H1 (cell line): ENCODE data around the gene RXFP4. TPM values are rescaled to one million over a fixed set of nuclear protein-coding genes. Genes with fewer than 3 reads are reported as not detected.

Source experiments
- CTCF ChIA-PET: fragments of 300-600 bp; sonication (Branson Sonifier 250); formaldehyde crosslinking; loops from one replicate; lab custom pipeline; 2021; ENCODE audit not compliant: partially characterized antibody; lab: Charles Lee
- POLR2A ChIA-PET: fragments of 300-600 bp; sonication (Branson Sonifier 250); formaldehyde crosslinking; loops from one replicate; lab custom pipeline; 2021; ENCODE audit warnings: inconsistent platforms; ENCODE audit not compliant: partially characterized antibody; lab: Charles Lee
- DNase-seq, 2 experiments: peaks; one replicate each; pipeline versions ENCODE4 v3.0.0 to v3.0.0-alpha.2; 2010 to 2022; ENCODE audit warnings: low spot score in 2 of 2, low read depth in 1 of 2, mixed read lengths in 1 of 2
- FAIRE-seq: peaks from 2 replicates; lab custom pipeline; 2011; peaks lifted over from hg19 to GRCh38; lab: Jason Lieb, UNC
- H2AFZ ChIP-seq: 2 replicates; pipeline ENCODE4 v1.8.1; 2012; ENCODE audit warnings: low read length, inconsistent platforms
- H2AK5ac ChIP-seq: 2 replicates; pipeline ENCODE4 v1.6.1; 2013; ENCODE audit warnings: low read depth, low read length
- H2BK120ac ChIP-seq: replicated peaks from 2 replicates; pipeline ENCODE3; 2013; ENCODE audit warnings: low read depth, low read length, inconsistent platforms
- H2BK12ac ChIP-seq: 2 replicates; pipeline ENCODE4 v1.6.1; 2013; ENCODE audit warnings: low read depth, low read length
- H2BK15ac ChIP-seq: 2 replicates; pipeline ENCODE4 v1.6.1; 2013; ENCODE audit warnings: low read length
- H2BK20ac ChIP-seq: 2 replicates; pipeline ENCODE4 v1.6.1; 2013; ENCODE audit warnings: low read length
- H2BK5ac ChIP-seq: 2 replicates; pipeline ENCODE4 v1.6.1; 2013; ENCODE audit warnings: low read depth, low read length
- H3K14ac ChIP-seq: 2 replicates; pipeline ENCODE4 v1.6.1; 2013; ENCODE audit warnings: inconsistent platforms; ENCODE audit not compliant: insufficient read length
- H3K18ac ChIP-seq: 2 replicates; pipeline ENCODE4 v1.6.1; 2013; ENCODE audit warnings: low read length; ENCODE audit errors: extremely low read depth
- H3K23ac ChIP-seq: 2 replicates; pipeline ENCODE4 v1.6.1; 2013; ENCODE audit warnings: inconsistent platforms; ENCODE audit not compliant: insufficient read length
- H3K23me2 ChIP-seq: 2 replicates; pipeline ENCODE4 v1.6.1; 2013; ENCODE audit warnings: low read depth, low read length
- H3K27ac ChIP-seq: 2 replicates; pipeline ENCODE4 v1.6.1; 2011; ENCODE audit warnings: low read depth, low read length, inconsistent platforms
- H3K27me3 ChIP-seq, 4 experiments: replicated peaks in 1 of 4; 1 replicate in 1 of 4; 2 replicates in 3 of 4; pipeline versions ENCODE4 v1.6.1 to v1.8.1; 2011 to 2013; ENCODE audit warnings: low read length in 3 of 4, mild to moderate bottlenecking in 3 of 4, inconsistent platforms in 2 of 4, mixed read lengths in 2 of 4, moderate library complexity in 1 of 4; ENCODE audit not compliant: control insufficient read depth in 3 of 4, insufficient read depth in 3 of 4; ENCODE audit errors: extremely low read depth in 1 of 4
- H3K36me3 ChIP-seq, 4 experiments: 2 replicates each; pipeline versions ENCODE4 v1.6.1 to v1.8.1; 2011 to 2013; ENCODE audit warnings: mild to moderate bottlenecking in 4 of 4, low read length in 3 of 4, moderate library complexity in 2 of 4, control low read depth in 1 of 4, inconsistent platforms in 1 of 4; ENCODE audit not compliant: insufficient read depth in 4 of 4, control insufficient read depth in 2 of 4
- H3K4ac ChIP-seq: replicated peaks from 2 replicates; pipeline ENCODE3; 2013; ENCODE audit warnings: low read length, low read depth, mixed read lengths, inconsistent platforms; ENCODE audit not compliant: insufficient read length
- H3K4me1 ChIP-seq, 4 experiments: replicated peaks in 1 of 4; 1 replicate in 1 of 4; 2 replicates in 3 of 4; pipeline versions ENCODE4 v1.6.1 to v1.8.1; 2011 to 2013; ENCODE audit warnings: low read length in 3 of 4, inconsistent platforms in 2 of 4, mixed read lengths in 1 of 4; ENCODE audit not compliant: insufficient read depth in 4 of 4, control insufficient read depth in 3 of 4
- H3K4me2 ChIP-seq, 2 experiments: 2 replicates each; pipeline versions ENCODE4 v1.6.1 to v1.8.1; 2011 to 2013; ENCODE audit warnings: low read depth in 2 of 2, low read length in 2 of 2, control low read depth in 1 of 2, inconsistent platforms in 1 of 2, mild to moderate bottlenecking in 1 of 2; ENCODE audit not compliant: insufficient read depth in 1 of 2
- H3K4me3 ChIP-seq, 4 experiments: fragments of 200-600, 300-600 bp in 1 of 4; sonication (generic), shearing (Covaris generic), sonication (Bioruptor Twin) in 1 of 4; 2 replicates each; pipeline versions ENCODE4 v1.5.1 to v1.8.1; 2011 to 2016; ENCODE audit warnings: low read length in 4 of 4, low read depth in 3 of 4, control low read depth in 2 of 4, inconsistent platforms in 2 of 4, mild to moderate bottlenecking in 2 of 4, mixed read lengths in 1 of 4, moderate library complexity in 1 of 4; ENCODE audit not compliant: insufficient read depth in 2 of 4; ENCODE audit errors: extremely low read depth in 1 of 4
- H3K56ac ChIP-seq: replicated peaks from 2 replicates; pipeline ENCODE3; 2013; ENCODE audit warnings: low read depth, mild to moderate bottlenecking, mixed read lengths, low read length, inconsistent platforms; ENCODE audit not compliant: insufficient read length
- H3K79me1 ChIP-seq: 2 replicates; pipeline ENCODE4 v1.6.1; 2013; ENCODE audit warnings: low read depth, low read length, control low read depth
- H3K79me2 ChIP-seq, 2 experiments: 2 replicates each; pipeline versions ENCODE4 v1.6.1 to v1.8.1; 2012 to 2013; ENCODE audit warnings: low read length in 2 of 2, mild to moderate bottlenecking in 2 of 2, inconsistent platforms in 1 of 2; ENCODE audit not compliant: insufficient read depth in 2 of 2, control insufficient read depth in 1 of 2
- H3K9ac ChIP-seq, 4 experiments: replicated peaks in 1 of 4; 1 replicate in 1 of 4; 2 replicates in 3 of 4; pipeline versions ENCODE4 v1.6.1 to v1.8.1; 2011 to 2013; ENCODE audit warnings: low read depth in 3 of 4, low read length in 3 of 4, control low read depth in 2 of 4, mild to moderate bottlenecking in 2 of 4, moderate library complexity in 2 of 4, inconsistent platforms in 1 of 4; ENCODE audit errors: extremely low read depth in 1 of 4
- H3K9me3 ChIP-seq, 2 experiments: 2 replicates each; pipeline versions ENCODE4 v1.6.1 to v1.8.1; 2012 to 2013; ENCODE audit warnings: mild to moderate bottlenecking in 2 of 2, moderate library complexity in 2 of 2, control low read depth in 1 of 2, inconsistent platforms in 1 of 2, low read depth in 1 of 2, low read length in 1 of 2, mixed read lengths in 1 of 2; ENCODE audit not compliant: insufficient read depth in 2 of 2
- H4K20me1 ChIP-seq, 2 experiments: replicated peaks in 1 of 2; 2 replicates each; pipeline versions ENCODE3 to v1.8.1; 2011 to 2013; ENCODE audit warnings: inconsistent platforms in 2 of 2, low read length in 2 of 2, mild to moderate bottlenecking in 1 of 2; ENCODE audit not compliant: insufficient read depth in 2 of 2, control insufficient read depth in 1 of 2
- H4K5ac ChIP-seq: 2 replicates; pipeline ENCODE4 v1.6.1; 2013; ENCODE audit warnings: low read length, low read depth, mixed read lengths, inconsistent platforms; ENCODE audit not compliant: insufficient read length
- H4K8ac ChIP-seq: 2 replicates; pipeline ENCODE4 v1.8.0; 2013; ENCODE audit warnings: mild to moderate bottlenecking, moderate library complexity, low read length, inconsistent platforms; ENCODE audit not compliant: insufficient read depth; ENCODE audit errors: extremely low read depth
- H4K91ac ChIP-seq: replicated peaks from 2 replicates; pipeline ENCODE3; 2013; ENCODE audit warnings: low read length, mixed read lengths, inconsistent platforms; ENCODE audit not compliant: insufficient read length
- ASH2L ChIP-seq: fragments of 200-600, 300-600 bp; sonication (generic); IDR thresholded peaks from one replicate; pipeline ENCODE4 v1.7.1; 2017; ENCODE audit warnings: low read length
- BCL11A ChIP-seq, 2 experiments: IDR thresholded peaks; one replicate each; pipeline ENCODE4 v1.6.1; 2011; ENCODE audit warnings: low read depth in 2 of 2, low read length in 2 of 2, mild to moderate bottlenecking in 2 of 2
- CHD2 ChIP-seq: IDR thresholded peaks from 2 replicates; pipeline ENCODE4 v1.6.1; 2012; ENCODE audit warnings: low read length, improper control_type of control experiment
- CREB1 ChIP-seq: IDR thresholded peaks from 2 replicates; pipeline ENCODE4 v1.6.1; 2012; ENCODE audit warnings: inconsistent platforms
- GABPA ChIP-seq: IDR thresholded peaks from 2 replicates; pipeline ENCODE4 v1.6.1; 2011; ENCODE audit warnings: mild to moderate bottlenecking, low read length, moderate library complexity, borderline replicate concordance; ENCODE audit not compliant: insufficient read depth
- RBBP5 ChIP-seq: IDR thresholded peaks from 2 replicates; pipeline ENCODE4 v1.7.1; 2012; ENCODE audit warnings: low read depth, mild to moderate bottlenecking, inconsistent platforms, low read length, moderate library complexity, borderline replicate concordance
- TCF12 ChIP-seq: IDR thresholded peaks from 2 replicates; pipeline ENCODE4 v1.6.1; 2011; ENCODE audit warnings: low read depth, mild to moderate bottlenecking, low read length
- TEAD4 ChIP-seq: IDR thresholded peaks from 2 replicates; pipeline ENCODE4 v1.6.1; 2012; ENCODE audit warnings: low read depth, low read length, inconsistent platforms, mixed read lengths
- YY1 ChIP-seq: IDR thresholded peaks from 2 replicates; pipeline ENCODE4 v1.6.1; 2011; ENCODE audit warnings: low read depth, mild to moderate bottlenecking, low read length
- ZNF274 ChIP-seq: IDR thresholded peaks from 2 replicates; pipeline ENCODE4 v1.7.0; 2012; ENCODE audit warnings: low read length, borderline replicate concordance; ENCODE audit errors: extremely low read depth
- WGBS, 2 experiments: shearing (Covaris generic) in 1 of 2; methylation state at CpG; one replicate each; pipeline versions ENCODE4 v1.1.6 to v1.1.7; 2013 to 2015; ENCODE audit warnings: low lambda C conversion rate in 2 of 2, mixed read lengths in 2 of 2, inconsistent platforms in 1 of 2, low coverage in 1 of 2, missing lambda C conversion rate in 1 of 2; ENCODE audit not compliant: insufficient replicate concordance in 2 of 2, insufficient coverage in 1 of 2, insufficient read length in 1 of 2; ENCODE audit errors: extremely low coverage in 1 of 2, missing lambda C conversion rate in 1 of 2; 5-methylcytosine and 5-hydroxymethylcytosine counted together
- polyA plus RNA-seq, 7 experiments: library from polyadenylated mRNA; depleted of rRNA in 3 of 7; stranded (reverse) in 5 of 7; unstranded in 2 of 7; fragments of >200 nt in 5 of 7; fragments of 200-250 nt in 2 of 7; gene quantifications; 1 replicate in 5 of 7; 2 replicates in 1 of 7; 4 replicates in 1 of 7; pipeline versions ENCODE4 v1.2.1 to v1.2.3, GENCODE V29; 2011 to 2013; ENCODE audit warnings: missing spikeins in 2 of 7, mixed read lengths in 2 of 7
- total RNA-seq: library from RNA; stranded (reverse); fragmentation: NEBNext Ultra II Directional; extraction: Animal tissue kit (Norgen Biotek cat#: 25700); gene quantifications from 2 replicates; pipeline ENCODE4 v1.2.1, GENCODE V29; 2021
- TF ChIP-seq, protein P1 (sequence below): IDR thresholded peaks from 2 replicates; pipeline ENCODE4 v1.6.1; 2011; ENCODE audit warnings: low read depth, mild to moderate bottlenecking, low read length; ENCODE audit not compliant: insufficient read depth

The RXFP4 gene
- total and polyA plus RNA-seq, 2 of the 8 experiments (the other 6 are each of a cell fraction or from before 2014, with no cell fraction given): not detected

DNA sequence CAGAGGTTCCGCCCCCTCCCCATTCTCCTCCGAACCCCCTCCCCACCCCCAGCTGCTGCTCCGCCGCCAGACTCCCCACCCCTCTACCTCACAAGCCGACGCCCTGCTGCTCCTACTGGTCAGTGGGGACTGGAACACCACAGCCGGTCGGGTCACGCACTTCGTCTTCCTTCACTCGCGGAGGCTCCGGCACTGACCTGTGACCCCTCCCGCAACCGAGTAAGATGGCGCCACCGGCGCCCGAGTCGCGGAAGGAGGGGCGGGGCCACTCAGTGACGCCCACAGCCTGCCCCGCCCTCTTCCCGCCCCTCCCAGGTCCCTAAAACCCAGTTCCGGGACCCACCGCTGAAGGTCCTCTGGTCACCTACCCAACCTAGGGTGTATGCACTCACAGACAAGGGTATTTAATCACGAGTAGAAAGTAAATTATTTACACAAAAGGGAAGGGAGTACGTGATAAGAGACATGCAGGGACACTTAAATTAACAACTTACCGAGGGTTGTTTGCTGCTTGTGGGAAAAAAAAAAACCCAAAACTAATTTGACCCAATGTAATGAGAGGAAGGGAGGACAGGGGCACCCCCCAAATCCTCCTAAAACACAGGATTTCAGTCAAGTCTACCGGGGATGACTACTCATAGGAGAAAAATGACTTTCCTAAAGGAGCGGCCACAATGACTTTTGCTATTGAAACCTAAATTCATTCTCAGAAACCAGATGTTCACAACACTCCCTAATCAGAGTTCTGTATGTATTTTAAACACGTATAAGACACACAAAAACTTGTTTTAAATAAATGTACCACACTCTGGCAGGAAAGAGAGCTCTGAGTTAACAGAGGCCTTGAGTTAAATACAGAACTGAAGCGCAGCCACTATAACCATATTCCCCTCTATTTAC lies 30.0 kb upstream of the RXFP4 start, which contains the start of gene RIT1:
Gene RIT1 (minus strand): TSS at position 194 of the 900 bp plus-strand sequence. CDS start 588 bp downstream, outside the sequence.
- DNase-seq: peak; percentile 62 to 89
- peak within 1 kb of the TSS; percentile 89 for H4K5ac ChIP-seq
- peak within 1 kb of the TSS; percentile 76 for H4K91ac ChIP-seq
- H2BK15ac ChIP-seq: no peak within 1 kb of the TSS
- peak within 1 kb of the TSS; percentile 68 to 87 (median 74) for H3K4me3 ChIP-seq
- no peaks in the 10 kb centered on the region; the same call in 1 of the 2 replicates for H3K79me1 ChIP-seq
- H2BK12ac ChIP-seq: no peak within 1 kb of the TSS
- no peak within 1 kb of the TSS for H2BK20ac ChIP-seq
- no peak within 1 kb of the TSS for H2AFZ ChIP-seq
- H3K79me2 ChIP-seq: peaks cover 0 to 11% of the 10 kb centered on the region in 2 experiments; a peak in 1 of 4 replicates
- peaks cover 3% of the 10 kb centered on the region; the same call in 1 of the 2 replicates for H3K23me2 ChIP-seq
- H3K36me3 ChIP-seq: peaks cover 18 to 64% (median 37%) of the 10 kb centered on the region in 4 experiments
- no peaks in the 10 kb centered on the region for H3K27me3 ChIP-seq
- no peak for FAIRE-seq
- no peak within 1 kb of the TSS for H3K4ac ChIP-seq
- H3K4me2 ChIP-seq: peak within 1 kb of the TSS; percentile 70 to 96
- H3K23ac ChIP-seq: no peak within 1 kb of the TSS
- ChIA-PET CTCF (interaction anchor here (1.1 kb wide), 1 partner anchor 56 kb away, joined by 3 read pairs; no protein-coding TSS in a partner anchor), POLR2A (interaction anchor here (0.7 to 6.6 kb wide), 17 partner anchors 12 to 370 kb away, joined by 3 to 60 read pairs (median 4); partner anchors contain the start of genes KHDC4 and SYT11)
- no peak within 1 kb of the TSS for H3K56ac ChIP-seq
- H3K4me1 ChIP-seq: peaks cover 0 to 3% (median 1%) of the 10 kb centered on the region in 4 experiments; a peak in 2 of 7 replicates
- no peaks in the 10 kb centered on the region for H3K9me3 ChIP-seq
- H3K9ac ChIP-seq: peak within 1 kb of the TSS; percentile 22 to 59 (median 44)
- peak within 1 kb of the TSS; percentile 89; the same call in 1 of the 2 replicates for H2BK5ac ChIP-seq
- peaks cover 0 to 3% of the 10 kb centered on the region in 2 experiments for H4K20me1 ChIP-seq
- H2AK5ac ChIP-seq: no peak within 1 kb of the TSS
- no peak within 1 kb of the TSS for H3K14ac ChIP-seq
- no peak within 1 kb of the TSS; the same call in 1 of the 2 replicates for H3K18ac ChIP-seq
- peak within 1 kb of the TSS; percentile 88; the same call in 1 of the 2 replicates for H4K8ac ChIP-seq
- no peak within 1 kb of the TSS for H2BK120ac ChIP-seq
- 13% methylated on average over 25 of the region's 34 CpGs; no CpG with 5 or more reads in 1 of the 2 experiments for WGBS, 2 experiments
- peak within 1 kb of the TSS; percentile 59; the same call in 1 of the 2 replicates for H3K27ac ChIP-seq
- TF ChIP-seq ZNF274 (no peak), TEAD4 (no peak), YY1 (peak; percentile 93), RBBP5 (peak; percentile 89), CREB1 (peak; percentile 48; the same call in 1 of the 2 replicates), GABPA (no peak), TCF12 (no peak), BCL11A (IDR thresholded peaks at IDR 0.05; ENCODE audit: low read depth in 2 of 2, low read length in 2 of 2) (no peak), ASH2L (peak; percentile 41), CHD2 (0 out of 2 replicates have a peak, but pooled peaks have one; percentile 9)
- TF ChIP-seq, protein P1, sequence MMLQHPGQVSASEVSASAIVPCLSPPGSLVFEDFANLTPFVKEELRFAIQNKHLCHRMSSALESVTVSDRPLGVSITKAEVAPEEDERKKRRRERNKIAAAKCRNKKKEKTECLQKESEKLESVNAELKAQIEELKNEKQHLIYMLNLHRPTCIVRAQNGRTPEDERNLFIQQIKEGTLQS: no peak
